NOMO-1 treated with dmso at 0.1 percent for 144 hours (cell line): ENCODE data around the gene CNPY2.
A peak's percentile ranks its signal among the peaks of the same experiment; 100 is the strongest.
"Not testable (repeated sequence)": the region's sequence is repeated elsewhere in the genome, so short reads cannot be mapped to it uniquely, and the experiment has no call there.

ENCODE experiments used
- DNase-seq: peaks from one replicate; lab custom pipeline; 2025; ENCODE audit not compliant: unreplicated experiment; lab: John Stamatoyannopoulos, UW

The CNPY2 gene

DNA sequence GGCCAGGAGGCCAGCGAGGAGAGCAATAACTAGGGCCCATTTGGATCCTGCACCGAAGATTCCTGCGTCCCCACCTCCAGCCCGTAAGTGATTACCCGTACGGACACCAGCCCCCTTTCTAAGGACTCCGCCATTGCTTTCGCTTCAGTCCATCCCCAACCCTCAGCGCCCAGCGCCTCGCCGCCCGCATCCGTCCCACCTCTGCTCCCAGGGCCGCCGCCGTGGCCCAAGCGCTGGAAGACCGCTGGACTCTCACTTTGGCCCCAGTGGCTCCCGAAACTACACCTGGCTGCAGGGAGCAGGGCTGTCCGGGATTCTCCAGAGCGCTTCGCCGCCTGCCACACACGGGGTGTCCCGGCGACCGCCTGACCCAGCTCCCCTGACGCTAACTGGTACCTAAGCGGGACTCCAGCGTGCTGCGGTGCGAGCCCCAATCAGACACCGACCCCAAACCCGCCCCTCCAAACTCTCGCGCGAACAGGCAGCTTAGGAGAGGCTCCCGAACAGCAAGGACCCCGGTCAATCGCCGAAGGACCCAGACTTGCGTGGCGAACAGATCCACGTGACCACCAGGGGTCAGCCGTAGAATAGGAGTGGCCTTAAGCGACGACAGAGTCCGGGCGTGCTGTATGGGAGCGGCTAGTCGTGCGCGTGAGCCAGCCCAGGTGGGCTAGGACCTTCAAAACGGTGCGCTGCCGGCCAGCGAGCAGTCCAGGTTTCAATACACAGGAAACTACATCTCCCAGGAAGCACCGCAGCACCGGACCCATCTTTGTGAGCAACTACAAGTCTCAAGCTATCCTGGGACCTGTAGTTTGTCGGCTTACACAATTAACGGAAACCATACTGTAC lies at the start of gene CNPY2:
Gene CNPY2, minus strand, starts transcription at position 367 of the 852 bp plus-strand sequence. CDS start 771 bp downstream, outside the sequence.
- DNase-seq, result peak; percentile 93

- DNase-seq, result no peak
Observed at GRCh38 chr12:56362130-56363059, 46.6 kb upstream of the CNPY2 start, which contains the start of gene APOF. APOF (minus strand) TSS chr12:56362857; CDS start chr12:56362745, 112 bp downstream.

DNA sequence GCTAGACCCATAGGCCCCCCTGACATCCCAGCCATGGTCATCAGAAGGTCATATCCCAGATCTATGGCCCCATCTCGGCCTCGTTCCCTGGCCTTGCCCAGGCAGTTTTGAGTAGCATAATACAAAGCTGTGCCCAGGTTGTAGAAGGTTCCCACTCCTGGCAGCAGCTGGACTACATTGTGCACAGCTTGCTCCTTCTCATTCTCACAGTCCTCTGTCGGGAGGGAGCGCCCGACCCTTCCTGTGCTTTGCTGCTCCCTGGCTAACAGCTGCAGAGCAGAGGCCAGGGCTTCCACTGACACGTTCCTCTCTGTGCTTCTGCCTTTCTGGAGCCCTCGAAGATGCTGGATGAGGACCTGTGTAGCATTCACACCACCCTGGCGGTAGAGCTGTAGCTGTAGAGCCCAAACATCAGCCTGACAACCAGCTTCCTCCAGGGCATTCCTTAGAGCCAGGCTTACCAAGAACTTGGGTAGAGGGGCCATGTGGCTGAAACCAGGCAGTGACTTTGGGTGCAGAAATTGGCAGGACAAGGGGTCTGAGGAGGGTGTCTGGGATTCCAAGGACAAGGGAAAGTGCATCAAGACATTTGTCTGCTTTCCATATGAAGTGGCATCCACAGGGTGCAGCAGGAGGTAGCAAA lies 45.8 kb upstream of the CNPY2 start:
- DNase-seq, result no peak

- DNase-seq, result peak; percentile 100
Observed at GRCh38 chr12:56359851-56360767, 44.3 kb upstream of the CNPY2 start, which contains the start of gene STAT2. STAT2 (minus strand) TSS chr12:56360107; CDS start chr12:56356571, 3,536 bp downstream.

GRCh38 chr12:56358836-56359532 lies 43.2 kb upstream of the CNPY2 start:
- DNase-seq, result peak; percentile 24

DNA sequence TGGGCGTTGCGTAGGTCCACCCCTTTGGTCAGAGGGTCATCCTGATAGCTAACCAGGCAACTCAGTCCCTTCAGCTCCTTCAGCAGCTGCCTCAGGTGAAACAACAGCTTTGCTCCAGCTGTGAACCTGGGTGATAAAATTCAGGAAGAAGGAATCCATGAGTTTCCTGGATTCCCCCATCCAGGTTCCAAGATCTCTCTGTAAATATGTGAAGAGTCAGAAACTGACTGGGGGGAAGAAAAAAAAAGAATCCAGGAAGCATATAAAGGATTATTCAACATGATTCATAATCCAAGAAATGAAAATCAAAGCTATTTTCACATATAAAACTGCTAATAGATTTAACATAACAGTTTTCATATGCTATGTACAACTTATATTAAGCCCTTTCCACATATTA lies 35.5 kb upstream of the CNPY2 start:
- no peak for DNase-seq

DNA sequence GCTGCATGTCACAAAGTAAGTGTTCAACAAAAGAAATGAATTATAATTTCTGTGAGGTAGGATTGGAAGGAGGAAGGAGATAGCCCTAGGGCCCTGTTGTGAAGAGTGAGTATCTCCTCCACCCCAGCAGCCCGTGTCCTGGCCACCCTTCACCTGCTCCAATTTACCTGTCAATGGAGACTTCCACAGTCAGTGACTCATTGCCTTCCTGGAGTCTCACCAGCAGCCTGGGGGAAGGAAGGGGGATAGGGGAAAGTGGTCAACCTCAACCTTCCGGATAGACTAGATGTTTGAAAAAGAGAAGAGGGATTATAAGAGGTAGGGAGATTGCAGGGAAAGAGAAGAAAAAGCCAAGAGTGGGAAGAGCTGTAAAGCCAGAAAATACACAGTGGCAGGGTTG lies 34.9 kb upstream of the CNPY2 start:
- DNase-seq, result no peak

- no peak for DNase-seq
Observed at GRCh38 chr12:56348776-56349175, 33.0 kb upstream of the CNPY2 start.

- not testable (repeated sequence) for DNase-seq
Observed at GRCh38 chr12:56347255-56347654, 31.5 kb upstream of the CNPY2 start.

- no peak for DNase-seq
Observed at GRCh38 chr12:56346675-56347074, 30.9 kb upstream of the CNPY2 start.

DNA sequence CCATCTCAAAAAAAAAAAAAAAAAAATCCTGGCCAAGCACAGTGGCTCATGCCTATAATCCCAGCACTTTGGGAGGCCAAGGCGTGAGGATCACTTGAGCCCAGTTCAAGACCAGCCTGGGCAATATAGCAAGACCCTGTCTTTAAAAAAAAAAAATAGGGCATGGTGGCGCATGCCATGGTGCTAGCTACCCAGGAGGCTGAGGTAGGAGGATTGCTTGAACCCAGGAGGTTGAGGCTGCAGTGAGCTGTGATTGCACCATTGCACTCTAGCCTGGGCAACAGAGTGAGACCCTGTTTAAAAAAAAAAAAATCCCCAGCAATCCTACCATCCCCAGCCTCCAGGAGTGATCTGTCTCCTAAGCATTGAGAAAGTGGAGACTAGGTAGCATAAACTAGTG lies 26.5 kb upstream of the CNPY2 start:
- not testable (repeated sequence) for DNase-seq

GRCh38 chr12:56341616-56342015 lies 25.8 kb upstream of the CNPY2 start:
- DNase-seq, result no peak

GRCh38 chr12:56339158-56339422 lies 23.3 kb upstream of the CNPY2 start:
- DNase-seq, result no peak

DNA sequence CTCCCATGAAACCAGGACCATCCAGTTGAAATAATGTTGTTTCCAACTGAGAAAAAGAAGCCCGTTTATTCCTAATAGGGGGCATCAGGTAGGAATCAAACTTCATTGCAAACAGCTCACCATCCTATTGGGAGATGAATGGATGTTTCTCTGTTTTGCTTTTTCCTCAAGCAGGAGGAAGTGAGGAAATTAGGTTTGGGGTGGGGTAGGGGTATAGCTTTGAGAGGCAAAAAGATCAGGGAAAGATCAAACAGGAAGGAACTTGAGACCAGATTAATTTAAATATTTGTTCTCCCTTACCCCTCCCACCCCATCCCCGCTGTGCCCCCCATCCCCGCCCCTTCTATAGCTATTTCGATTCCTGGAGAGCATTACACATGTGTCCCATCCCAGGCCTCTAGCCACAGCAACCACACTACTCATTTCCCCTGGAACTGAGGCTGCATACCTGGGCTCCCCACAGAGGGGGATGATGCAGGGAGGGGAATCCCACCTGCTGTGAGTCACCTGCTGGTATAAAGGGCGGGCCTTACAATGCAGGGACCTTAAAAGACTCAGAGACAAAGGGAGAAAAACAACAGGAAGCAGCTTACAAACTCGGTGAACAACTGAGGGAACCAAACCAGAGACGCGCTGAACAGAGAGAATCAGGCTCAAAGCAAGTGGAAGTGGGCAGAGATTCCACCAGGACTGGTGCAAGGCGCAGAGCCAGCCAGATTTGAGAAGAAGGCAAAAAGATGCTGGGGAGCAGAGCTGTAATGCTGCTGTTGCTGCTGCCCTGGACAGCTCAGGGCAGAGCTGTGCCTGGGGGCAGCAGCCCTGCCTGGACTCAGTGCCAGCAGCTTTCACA lies 22.7 kb upstream of the CNPY2 start, which contains the start of gene IL23A:
Gene IL23A, plus strand, starts transcription at position 577 of the 850 bp plus-strand sequence. Its CDS starts 161 bp downstream, at position 738.
- DNase-seq, result no peak

GRCh38 chr12:56337753-56338251 lies 22.0 kb upstream of the CNPY2 start:
- no peak for DNase-seq

GRCh38 chr12:56336361-56337167 lies 20.8 kb upstream of the CNPY2 start:
- peak; percentile 93 for DNase-seq

DNA sequence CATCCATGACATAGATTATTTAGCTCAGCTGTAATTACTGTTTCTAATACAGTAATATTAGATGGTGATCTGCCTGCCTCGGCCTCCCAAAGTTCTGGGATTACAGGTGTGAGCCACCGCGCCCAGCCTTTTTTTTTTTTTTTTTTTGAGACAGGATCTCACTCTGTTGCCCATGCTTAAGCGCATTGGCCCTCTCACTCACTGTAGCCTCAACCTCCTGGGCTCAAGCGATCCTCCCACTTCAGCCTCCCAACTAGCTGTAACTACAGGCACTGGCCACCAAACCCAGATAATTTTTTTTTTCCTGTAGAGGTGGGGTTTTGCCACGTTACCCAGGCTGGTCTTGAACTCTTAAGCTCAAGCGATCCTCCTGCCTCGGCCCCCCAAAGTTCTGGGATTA lies 19.7 kb upstream of the CNPY2 start:
- not testable (repeated sequence) for DNase-seq

- no peak for DNase-seq
Observed at GRCh38 chr12:56334490-56334793, 18.7 kb upstream of the CNPY2 start.
